Choroid plexus epithelial cell (primary cell): ENCODE data around the gene EXOC6.

ENCODE experiments used
- DNase-seq: peaks from one replicate; pipeline ENCODE4 v3.0.0-alpha.2; 2010; ENCODE audit warnings: low read depth
- H3K4me3 ChIP-seq: 2 replicates; pipeline ENCODE4 v1.5.1; 2011; ENCODE audit warnings: low read depth, mild to moderate bottlenecking, control low read depth, low read length, moderate library complexity
- CTCF ChIP-seq: conservative IDR thresholded peaks from 2 replicates; pipeline ENCODE4 v1.5.1; 2011; ENCODE audit warnings: low read depth, mild to moderate bottlenecking, control low read depth, inconsistent platforms, low read length, moderate library complexity

EXOC6 gene

DNA sequence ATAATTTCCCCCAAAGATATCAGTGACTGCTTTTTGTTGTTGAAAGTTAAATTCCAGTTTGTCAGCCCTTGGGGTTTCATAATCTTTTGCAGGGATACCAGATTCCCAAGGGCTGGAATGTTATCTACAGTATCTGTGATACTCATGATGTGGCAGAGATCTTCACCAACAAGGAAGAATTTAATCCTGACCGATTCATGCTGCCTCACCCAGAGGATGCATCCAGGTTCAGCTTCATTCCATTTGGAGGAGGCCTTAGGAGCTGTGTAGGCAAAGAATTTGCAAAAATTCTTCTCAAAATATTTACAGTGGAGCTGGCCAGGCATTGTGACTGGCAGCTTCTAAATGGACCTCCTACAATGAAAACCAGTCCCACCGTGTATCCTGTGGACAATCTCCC, 228.6 kb downstream of the EXOC6 start:
- DNase-seq = no peak
- TF ChIP-seq CTCF = no peak
- H3K4me3 ChIP-seq = no peak overlapping the region

DNA sequence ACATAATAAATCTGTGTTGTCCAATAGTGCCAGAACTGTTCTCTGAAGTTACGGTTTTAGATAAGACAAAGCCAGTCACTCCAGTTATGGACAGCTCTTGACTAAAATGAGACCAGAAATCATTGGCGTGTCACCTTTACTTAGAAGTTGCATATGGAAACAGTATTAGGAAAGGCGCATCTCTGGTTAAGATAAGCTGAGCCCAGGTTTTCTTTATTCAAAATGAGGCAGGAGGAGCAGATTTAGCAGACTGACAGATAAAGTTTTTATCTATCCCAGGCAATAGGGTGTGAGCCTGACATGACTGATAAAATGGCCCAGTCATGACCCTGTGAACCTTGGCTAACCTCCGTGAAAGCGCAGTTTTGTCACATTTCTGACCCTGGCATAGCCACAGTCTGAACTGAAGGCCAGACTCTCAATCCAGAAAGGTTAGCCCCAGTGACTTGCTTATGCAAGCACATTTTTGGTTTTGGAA, 229.6 kb downstream of the EXOC6 start:
- DNase-seq = no peak
- TF ChIP-seq CTCF = no peak
- no peak overlapping the region for H3K4me3 ChIP-seq

DNA sequence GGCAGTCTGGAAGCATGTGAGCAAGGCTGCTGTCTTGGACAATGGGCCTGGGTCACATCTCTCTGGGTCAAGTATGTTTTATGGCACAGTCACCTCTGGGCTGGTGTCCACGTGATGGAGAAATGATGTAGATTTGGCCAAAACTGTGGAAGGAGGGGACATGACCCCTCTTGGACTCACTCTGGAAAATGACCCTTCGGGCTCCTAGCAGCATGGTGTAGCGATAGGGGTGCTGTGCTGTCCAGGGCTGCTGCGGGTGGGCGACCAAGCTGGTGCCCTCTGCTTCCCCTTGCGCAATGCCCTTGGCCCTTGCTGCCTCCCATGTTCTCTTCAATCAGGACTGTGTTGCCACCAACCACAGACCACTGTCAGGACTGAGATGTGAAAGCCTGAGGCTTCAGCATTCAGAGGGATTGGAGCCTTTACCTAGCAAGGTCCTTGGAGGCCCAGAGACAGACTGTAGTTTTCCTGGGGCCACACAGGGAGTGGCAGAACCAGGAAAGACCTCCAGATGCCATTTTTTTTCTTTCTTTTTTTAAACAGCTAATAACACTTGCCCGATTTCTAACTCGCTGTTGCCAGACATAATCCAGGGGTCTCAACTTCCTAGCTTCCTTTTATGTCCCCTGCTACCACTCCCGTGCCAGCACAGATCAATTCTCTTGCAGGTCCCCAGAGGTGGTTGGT, 231.5 kb downstream of the EXOC6 start:
- no peak for DNase-seq
- no peak overlapping the region for H3K4me3 ChIP-seq
- TF ChIP-seq CTCF = no peak

DNA sequence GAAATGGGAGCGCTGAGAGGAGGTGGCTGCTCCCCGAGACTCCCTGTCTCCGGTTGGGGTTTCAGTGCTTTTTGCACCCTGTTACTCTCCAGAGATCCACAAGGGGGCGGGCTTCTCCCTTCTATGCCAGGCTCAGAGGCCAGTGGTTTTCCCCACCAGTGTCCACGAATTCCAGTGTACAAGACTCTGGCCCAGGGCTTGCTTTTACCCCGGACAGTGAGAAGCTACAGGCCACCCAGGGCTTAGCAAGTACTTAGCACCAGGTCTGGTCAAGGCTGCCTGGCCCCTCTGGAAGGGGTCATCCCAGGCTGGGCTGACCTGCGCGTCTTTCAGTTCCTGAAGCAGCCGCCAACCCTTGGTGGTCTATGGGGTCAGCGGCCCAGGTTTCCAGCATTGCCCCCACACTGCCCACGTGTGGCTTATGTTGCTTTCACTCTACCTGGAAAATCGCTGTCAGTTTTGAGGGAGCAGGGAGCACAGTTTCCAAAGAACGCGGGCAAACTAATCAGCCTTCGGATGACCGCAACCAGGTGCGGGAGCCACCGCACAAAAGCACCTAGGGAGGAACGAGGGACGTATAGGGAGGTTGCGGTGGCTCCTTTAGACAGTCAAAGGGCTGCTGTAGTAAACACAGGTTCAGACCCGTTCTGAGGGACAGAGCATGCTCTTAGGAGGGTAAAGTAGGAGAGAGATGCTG, 232.2 kb downstream of the EXOC6 start:
- TF ChIP-seq CTCF = peak; percentile 89
- no peak overlapping the region for H3K4me3 ChIP-seq

DNA sequence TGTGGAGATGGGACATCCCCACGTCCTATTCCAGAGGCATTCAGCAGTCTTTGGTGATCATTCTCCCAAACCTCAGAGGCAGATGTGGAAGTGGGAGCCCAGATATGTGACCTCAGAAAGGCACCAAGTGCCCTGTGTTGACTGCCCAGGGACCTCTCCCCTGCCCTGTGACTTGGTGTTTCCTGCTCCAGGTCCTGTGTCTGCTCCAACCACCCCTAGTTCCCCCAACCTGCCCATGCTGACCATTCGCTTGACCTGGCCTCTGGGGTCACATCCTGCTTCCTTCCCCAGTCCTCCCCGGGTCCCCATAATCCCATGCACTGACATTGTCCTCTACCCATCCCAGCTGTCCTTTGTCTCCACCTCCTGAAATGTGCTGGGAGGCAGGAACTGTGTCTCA, 233.0 kb downstream of the EXOC6 start:
- H3K4me3 ChIP-seq = no peak overlapping the region
- no peak for DNase-seq
- TF ChIP-seq CTCF = no peak

More for the DNA sequence above, 232.2 kb downstream of the EXOC6 start:
- peak; percentile 76 for DNase-seq

DNA sequence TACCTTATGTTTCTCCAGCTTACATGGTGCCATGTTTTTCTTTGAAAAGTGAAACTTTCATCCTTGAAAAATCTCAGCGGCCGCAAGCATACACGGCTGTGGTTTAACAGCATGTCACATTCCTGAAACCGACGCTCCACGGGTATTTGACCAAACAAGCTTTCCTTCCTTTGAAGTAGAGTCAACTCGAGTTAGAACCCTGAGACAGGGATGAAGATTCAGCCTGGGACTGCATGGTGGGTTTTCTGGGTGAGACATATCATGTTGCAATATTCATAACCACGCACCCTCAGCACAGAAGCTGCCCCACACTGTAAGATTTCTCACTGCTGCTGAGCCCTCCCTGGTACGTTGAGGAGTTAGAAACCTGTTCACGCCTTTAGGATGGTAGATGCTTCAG, 233.5 kb downstream of the EXOC6 start:
- TF ChIP-seq CTCF = no peak
- no peak overlapping the region for H3K4me3 ChIP-seq
- DNase-seq = peak; percentile 97
